ENCODE measurements around the gene STMN3. TPM values are rescaled to one million over a fixed set of nuclear protein-coding genes. Genes with fewer than 3 reads are reported as not detected.

STMN3 gene
- total and polyA plus RNA-seq, 4 experiments from 2014 or later = 18.9 to 120 (median 70.1) TPM

DNA sequence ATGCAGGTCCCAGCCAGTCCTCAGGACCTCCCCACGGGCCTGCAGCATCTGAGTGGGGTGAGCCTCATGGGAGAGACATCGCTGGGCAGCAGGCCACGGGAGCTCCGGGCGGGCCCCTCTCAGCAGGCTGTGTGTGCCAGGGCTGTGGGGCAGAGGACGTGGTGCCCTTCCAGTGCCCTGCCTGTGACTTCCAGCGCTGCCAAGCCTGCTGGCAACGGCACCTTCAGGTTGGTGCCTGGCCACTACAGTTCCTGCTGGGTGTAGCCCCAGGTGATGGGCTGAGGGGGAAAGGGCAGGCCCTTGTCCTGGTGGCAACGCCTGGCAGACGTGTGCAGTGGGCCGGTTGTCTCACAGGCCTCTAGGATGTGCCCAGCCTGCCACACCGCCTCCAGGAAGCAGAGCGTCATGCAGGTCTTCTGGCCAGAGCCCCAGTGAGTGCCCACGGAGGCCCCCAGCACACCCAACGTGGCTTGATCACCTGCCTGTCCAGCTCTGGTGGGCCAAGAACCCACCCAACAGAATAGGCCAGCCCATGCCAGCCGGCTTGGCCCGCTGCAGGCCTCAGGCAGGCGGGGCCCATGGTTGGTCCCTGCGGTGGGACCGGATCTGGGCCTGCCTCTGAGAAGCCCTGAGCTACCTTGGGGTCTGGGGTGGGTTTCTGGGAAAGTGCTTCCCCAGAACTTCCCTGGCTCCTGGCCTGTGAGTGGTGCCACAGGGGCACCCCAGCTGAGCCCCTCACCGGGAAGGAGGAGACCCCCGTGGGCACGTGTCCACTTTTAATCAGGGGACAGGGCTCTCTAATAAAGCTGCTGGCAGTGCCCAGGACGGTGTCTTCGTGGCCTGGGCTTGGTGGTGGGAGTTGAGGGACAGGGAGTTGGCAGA lies 42.4 kb upstream of the STMN3 start:
- DNase-seq = no peak
- no peaks in the 10 kb centered on the region for H3K27me3 ChIP-seq (ENCODE audit: insufficient read depth, low read length)
- no peak overlapping the region for H3K27ac ChIP-seq (ENCODE audit: low read depth, low read length)
- Mint-ChIP-seq H3K27me3 (no peaks in the 10 kb centered on the region), H3K36me3 (peaks cover 0 to 2% of the 10 kb centered on the region in 2 donors), H3K9me3 (peaks cover 0 to 3% (median 0%) of the 10 kb centered on the region in 8 donors), H3K4me3 (peak overlapping the region in 1 of 8 donors; percentile 36), H3K27ac (peak overlapping the region in 1 of 7 donors; percentile 41), H3K4me1 (peaks cover 6 to 20% (median 12%) of the 10 kb centered on the region in 4 donors)
- peaks cover 36% of the 10 kb centered on the region for H3K4me1 ChIP-seq (ENCODE audit: insufficient read depth, low read length)
- ChIA-PET CTCF (ENCODE audit: partially characterized antibody) (interaction anchor here (0.7 kb wide), 1 partner anchor 90 kb away, joined by 4 read pairs; no protein-coding TSS in a partner anchor), POLR2A (ENCODE audit: partially characterized antibody) (interaction anchor here (0.7 to 3.6 kb wide), 5 partner anchors 11 to 61 kb away, joined by 3 to 26 read pairs (median 4); partner anchors contain the start of genes ARFRP1, LIME1 and ZGPAT)
- no peak overlapping the region for H3K4me3 ChIP-seq (ENCODE audit: low read length in 2 of 2)
- no peaks in the 10 kb centered on the region for H3K9me3 ChIP-seq (ENCODE audit: control insufficient read depth in 1 of 2, low read length in 2 of 2)
- intact Hi-C loops (cut with micrococcal nuclease) = no loop called here
- no peaks in the 10 kb centered on the region for H3K36me3 ChIP-seq (ENCODE audit: insufficient read depth, low read length)

DNA sequence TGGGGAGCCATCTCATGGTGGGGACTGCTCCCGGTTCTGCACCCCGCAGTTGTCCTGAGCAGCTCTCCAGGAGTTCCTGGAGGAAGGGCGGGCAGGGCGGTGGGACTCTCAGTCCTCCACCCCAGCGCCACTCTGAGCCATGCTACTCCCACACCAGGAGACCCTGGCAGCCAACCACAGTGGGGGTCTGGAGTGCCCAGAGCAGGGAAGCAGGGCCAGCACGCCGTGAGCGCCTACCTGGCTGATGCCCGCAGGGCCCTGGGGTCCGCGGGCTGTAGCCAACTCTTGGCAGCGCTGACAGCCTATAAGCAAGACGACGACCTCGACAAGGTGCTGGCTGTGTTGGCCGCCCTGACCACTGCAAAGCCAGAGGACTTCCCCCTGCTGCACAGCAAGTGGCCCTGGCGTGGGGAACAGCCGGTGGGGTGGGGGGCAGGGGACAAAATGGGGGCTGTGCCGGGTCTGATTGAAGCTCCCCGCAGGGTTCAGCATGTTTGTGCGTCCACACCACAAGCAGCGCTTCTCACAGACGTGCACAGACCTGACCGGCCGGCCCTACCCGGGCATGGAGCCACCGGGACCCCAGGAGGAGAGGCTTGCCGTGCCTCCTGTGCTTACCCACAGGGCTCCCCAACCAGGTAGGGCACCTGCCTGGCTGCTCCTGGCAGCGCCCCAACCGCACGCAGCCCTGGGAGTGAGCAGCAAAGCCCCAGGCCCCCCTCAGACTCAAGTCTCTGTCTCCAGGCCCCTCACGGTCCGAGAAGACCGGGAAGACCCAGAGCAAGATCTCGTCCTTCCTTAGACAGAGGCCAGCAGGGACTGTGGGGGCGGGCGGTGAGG lies 41.6 kb upstream of the STMN3 start:
- no peaks in the 10 kb centered on the region for H3K27me3 Mint-ChIP-seq
- no peak overlapping the region for H3K4me3 Mint-ChIP-seq
- Histone ChIP-seq H3K36me3 (ENCODE audit: insufficient read depth, low read length) (no peaks in the 10 kb centered on the region), H3K4me1 (ENCODE audit: insufficient read depth, low read length) (peaks cover 33% of the 10 kb centered on the region), H3K27me3 (ENCODE audit: insufficient read depth, low read length) (no peaks in the 10 kb centered on the region), H3K4me3 (ENCODE audit: low read length in 2 of 2) (no peak overlapping the region), H3K27ac (ENCODE audit: low read depth, low read length) (no peak overlapping the region), H3K9me3 (ENCODE audit: control insufficient read depth in 1 of 2, low read length in 2 of 2) (no peaks in the 10 kb centered on the region)
- no peak for DNase-seq
- peaks cover 0 to 2% of the 10 kb centered on the region in 2 donors for H3K36me3 Mint-ChIP-seq
- CTCF ChIA-PET (ENCODE audit: partially characterized antibody) = no interaction called here
- intact Hi-C loops (cut with micrococcal nuclease) = no loop called here
- peak overlapping the region in 1 of 7 donors; percentile 35 for H3K27ac Mint-ChIP-seq
- peaks cover 0 to 3% (median 0%) of the 10 kb centered on the region in 8 donors for H3K9me3 Mint-ChIP-seq
- POLR2A ChIA-PET (ENCODE audit: partially characterized antibody) = interaction anchor here (0.7 to 1.5 kb wide), 3 partner anchors 26 to 60 kb away, joined by 3 to 4 read pairs (median 3); no protein-coding TSS in a partner anchor
- peaks cover 6 to 17% (median 11%) of the 10 kb centered on the region in 4 donors for H3K4me1 Mint-ChIP-seq

DNA sequence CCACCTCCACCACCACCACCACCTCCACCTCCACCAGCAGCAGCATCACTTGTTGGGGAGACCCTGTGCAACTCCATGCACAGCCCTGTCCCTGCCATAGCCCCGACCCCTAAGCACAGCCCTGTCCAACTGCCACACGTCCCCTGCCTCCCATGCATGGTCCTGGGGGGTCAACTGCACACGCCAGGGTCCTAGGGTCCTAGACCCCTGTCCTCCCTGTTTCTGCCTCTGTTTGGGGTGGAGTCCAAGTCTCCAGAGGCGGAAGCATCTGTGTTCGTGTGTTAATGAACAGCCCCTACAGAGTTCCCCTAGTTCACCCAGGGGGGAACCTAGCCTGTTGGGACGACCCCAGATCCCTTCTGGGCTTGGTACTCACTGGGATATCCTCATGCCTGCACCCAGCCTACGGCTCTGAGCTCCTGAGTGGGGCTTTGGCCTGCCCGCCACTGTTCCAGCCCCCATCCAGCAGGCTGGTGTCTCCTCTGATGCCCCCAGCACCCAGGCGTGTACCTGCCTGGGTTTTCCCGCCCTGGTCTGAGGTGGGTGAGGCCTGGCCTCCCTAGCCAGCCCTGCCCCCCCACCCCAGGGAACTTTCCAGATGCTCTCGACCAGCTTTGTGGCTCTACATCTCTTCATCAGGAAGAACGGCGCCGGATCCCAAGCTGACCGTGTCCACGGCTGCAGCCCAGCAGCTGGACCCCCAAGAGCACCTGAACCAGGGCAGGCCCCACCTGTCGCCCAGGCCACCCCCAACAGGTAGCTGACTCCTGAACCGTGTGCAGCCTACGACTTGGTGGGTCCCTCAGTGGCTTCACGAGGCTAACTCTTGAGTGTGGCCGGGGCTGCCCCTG lies 40.7 kb upstream of the STMN3 start:
- Mint-ChIP-seq H3K4me3 (peak overlapping the region in 2 of 8 donors; percentile 13 to 49), H3K36me3 (peaks cover 0 to 2% of the 10 kb centered on the region in 2 donors), H3K9me3 (peaks cover 0 to 3% (median 0%) of the 10 kb centered on the region in 8 donors), H3K4me1 (peaks cover 6 to 16% (median 9%) of the 10 kb centered on the region in 4 donors), H3K27me3 (no peaks in the 10 kb centered on the region), H3K27ac (peak overlapping the region in 4 of 7 donors; percentile 23 to 78 (median 56))
- ChIA-PET CTCF (ENCODE audit: partially characterized antibody) (no interaction called here), POLR2A (ENCODE audit: partially characterized antibody) (interaction anchor here (1.5 kb wide), 1 partner anchor 42 kb away, joined by 3 read pairs; no protein-coding TSS in a partner anchor)
- H3K27me3 ChIP-seq (ENCODE audit: insufficient read depth, low read length) = no peaks in the 10 kb centered on the region
- H3K4me1 ChIP-seq (ENCODE audit: insufficient read depth, low read length) = peaks cover 27% of the 10 kb centered on the region
- intact Hi-C loops (cut with micrococcal nuclease) = no loop called here
- H3K27ac ChIP-seq (ENCODE audit: low read depth, low read length) = no peak overlapping the region
- no peaks in the 10 kb centered on the region for H3K36me3 ChIP-seq (ENCODE audit: insufficient read depth, low read length)
- no peak overlapping the region for H3K4me3 ChIP-seq (ENCODE audit: low read length in 2 of 2)
- no peak for DNase-seq
- no peaks in the 10 kb centered on the region for H3K9me3 ChIP-seq (ENCODE audit: control insufficient read depth in 1 of 2, low read length in 2 of 2)

DNA sequence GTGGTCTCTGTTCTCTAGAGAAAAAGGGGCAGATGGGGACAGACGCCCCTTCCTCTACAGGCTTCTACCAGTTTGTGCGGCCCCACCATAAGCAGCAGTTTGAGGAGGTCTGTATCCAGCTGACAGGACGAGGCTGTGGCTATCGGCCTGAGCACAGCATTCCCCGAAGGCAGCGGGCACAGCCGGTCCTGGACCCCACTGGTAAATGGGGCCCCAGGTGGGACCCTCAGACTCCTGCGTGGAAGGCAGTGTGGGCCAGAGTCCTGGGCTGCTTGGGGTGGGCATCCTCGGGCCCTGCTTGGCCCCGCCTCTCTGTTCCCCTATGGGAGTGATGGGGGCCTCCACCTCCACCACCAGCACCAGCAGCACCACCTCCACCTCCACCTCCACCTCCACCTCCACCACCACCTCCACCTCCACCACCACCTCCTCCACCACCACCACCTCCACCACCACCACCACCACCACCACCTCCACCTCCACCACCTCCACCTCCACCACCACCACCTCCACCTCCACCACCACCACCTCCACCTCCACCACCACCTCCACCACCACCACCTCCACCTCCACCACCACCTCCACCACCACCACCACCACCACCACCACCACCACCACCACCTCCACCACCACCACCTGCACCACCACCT lies 40.0 kb upstream of the STMN3 start:
- Histone ChIP-seq H3K27me3 (ENCODE audit: insufficient read depth, low read length) (no peaks in the 10 kb centered on the region), H3K36me3 (ENCODE audit: insufficient read depth, low read length) (no peaks in the 10 kb centered on the region), H3K9me3 (ENCODE audit: control insufficient read depth in 1 of 2, low read length in 2 of 2) (no peaks in the 10 kb centered on the region), H3K4me1 (ENCODE audit: insufficient read depth, low read length) (peaks cover 22% of the 10 kb centered on the region), H3K4me3 (ENCODE audit: low read length in 2 of 2) (no peak overlapping the region), H3K27ac (ENCODE audit: low read depth, low read length) (no peak overlapping the region)
- ChIA-PET CTCF (ENCODE audit: partially characterized antibody) (no interaction called here), POLR2A (ENCODE audit: partially characterized antibody) (interaction anchor here (1.5 kb wide), 1 partner anchor 42 kb away, joined by 3 read pairs; no protein-coding TSS in a partner anchor)
- no peak overlapping the region for H3K4me3 Mint-ChIP-seq
- DNase-seq = no peak
- H3K4me1 Mint-ChIP-seq = peaks cover 6 to 16% (median 9%) of the 10 kb centered on the region in 4 donors
- H3K27me3 Mint-ChIP-seq = no peaks in the 10 kb centered on the region
- H3K27ac Mint-ChIP-seq = peak overlapping the region in 1 of 7 donors; percentile 78
- intact Hi-C loops (cut with micrococcal nuclease) = no loop called here
- peaks cover 0 to 2% of the 10 kb centered on the region in 2 donors for H3K36me3 Mint-ChIP-seq
- peaks cover 0 to 3% (median 0%) of the 10 kb centered on the region in 8 donors for H3K9me3 Mint-ChIP-seq

DNA sequence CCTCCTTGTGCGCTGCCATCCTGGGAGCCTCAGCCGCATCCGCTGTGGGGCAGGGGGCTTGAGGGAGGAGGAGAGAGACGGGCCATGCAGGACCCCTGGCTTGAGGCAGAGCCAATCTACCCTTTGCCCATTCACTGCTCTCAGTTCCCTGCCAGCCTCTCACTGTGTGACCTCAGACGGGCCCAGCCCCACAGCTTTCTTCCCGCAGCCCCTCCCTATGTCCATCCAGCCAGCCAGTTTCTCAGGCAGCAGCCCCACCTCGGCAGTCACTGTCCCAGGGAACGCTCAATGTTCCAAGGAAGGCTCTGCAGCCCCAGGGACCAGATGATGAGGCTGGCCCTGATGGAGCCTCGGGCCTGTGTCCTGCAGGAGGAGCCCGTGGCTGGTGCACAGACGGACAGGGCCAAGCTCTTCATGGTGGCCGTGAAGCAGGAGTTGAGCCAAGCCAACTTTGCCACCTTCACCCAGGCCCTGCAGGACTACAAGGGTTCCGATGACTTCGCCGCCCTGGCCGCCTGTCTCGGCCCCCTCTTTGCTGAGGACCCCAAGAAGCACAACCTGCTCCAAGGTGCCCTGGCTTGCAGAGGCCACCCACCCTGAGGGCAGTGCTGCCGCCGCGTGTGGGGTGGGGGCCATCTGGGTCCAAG lies 39.3 kb upstream of the STMN3 start:
- ChIA-PET CTCF (ENCODE audit: partially characterized antibody) (no interaction called here), POLR2A (ENCODE audit: partially characterized antibody) (interaction anchor here (1.4 to 1.9 kb wide), 2 partner anchors 34 to 44 kb away, joined by 4 to 8 read pairs; partner anchors contain the start of genes LIME1 and RTEL1)
- Histone ChIP-seq H3K4me3 (ENCODE audit: low read length in 2 of 2) (no peak overlapping the region), H3K27ac (ENCODE audit: low read depth, low read length) (no peak overlapping the region), H3K36me3 (ENCODE audit: insufficient read depth, low read length) (no peaks in the 10 kb centered on the region), H3K9me3 (ENCODE audit: control insufficient read depth in 1 of 2, low read length in 2 of 2) (no peaks in the 10 kb centered on the region), H3K27me3 (ENCODE audit: insufficient read depth, low read length) (no peaks in the 10 kb centered on the region), H3K4me1 (ENCODE audit: insufficient read depth, low read length) (peaks cover 21% of the 10 kb centered on the region)
- DNase-seq = no peak
- no peaks in the 10 kb centered on the region for H3K27me3 Mint-ChIP-seq
- peak overlapping the region in 3 of 7 donors; percentile 29 to 64 (median 42) for H3K27ac Mint-ChIP-seq
- peaks cover 0 to 3% (median 0%) of the 10 kb centered on the region in 8 donors for H3K9me3 Mint-ChIP-seq
- H3K36me3 Mint-ChIP-seq = peaks cover 0 to 2% of the 10 kb centered on the region in 2 donors
- H3K4me3 Mint-ChIP-seq = no peak overlapping the region
- peaks cover 6 to 12% (median 8%) of the 10 kb centered on the region in 4 donors for H3K4me1 Mint-ChIP-seq
- intact Hi-C loops (cut with micrococcal nuclease) = no loop called here

Measured in CD4-positive, alpha-beta memory T cell (primary cell).